HTR-8/SVneo (cell line): Measurements from ENCODE around the gene CCNL2.
"Not testable (repeated sequence)": the region's sequence is repeated elsewhere in the genome, so short reads cannot be mapped to it uniquely, and the experiment has no call there.

Experiments
- DNase-seq: peaks from one replicate; pipeline ENCODE4 v3.0.0; 2011; ENCODE audit warnings: low spot score, mixed read lengths; ENCODE audit not compliant: insufficient read length
- FAIRE-seq: peaks from 2 replicates; lab custom pipeline; 2011; peaks lifted over from hg19 to GRCh38; lab: Jason Lieb, UNC

Gene CCNL2

DNA sequence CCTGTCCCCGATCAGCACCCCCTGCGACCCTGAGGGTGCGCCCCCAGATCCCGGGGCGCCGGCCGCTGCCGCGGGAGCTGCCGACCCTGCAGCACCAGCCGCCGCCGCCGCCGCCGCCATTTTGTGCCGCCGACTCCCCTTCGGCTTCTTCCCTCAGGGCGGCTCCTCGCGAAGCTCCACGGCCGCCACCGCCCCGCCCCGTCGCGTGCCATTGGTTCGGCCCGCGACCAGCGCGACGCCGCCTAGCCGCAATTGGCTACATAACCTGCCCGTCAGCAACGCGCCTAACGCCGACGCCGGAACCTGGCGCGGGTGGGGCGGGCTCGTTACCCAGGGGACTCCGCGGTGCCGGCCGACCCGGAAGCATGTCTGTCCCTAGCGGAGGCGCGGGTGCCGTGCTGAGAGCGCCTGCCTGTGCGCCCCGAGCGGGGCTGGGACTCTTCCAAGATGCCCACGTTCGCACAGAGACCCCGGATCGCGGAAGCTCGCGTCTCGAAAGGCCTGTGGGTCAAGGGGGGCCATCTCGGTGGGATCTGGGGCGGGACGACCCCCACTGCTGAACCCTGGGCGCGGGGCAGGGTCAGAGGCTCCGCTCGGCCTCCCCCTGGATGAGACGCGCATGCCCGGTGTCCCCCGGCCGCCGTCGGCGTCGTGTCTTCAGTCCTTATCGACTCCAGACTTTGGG lies at the start of gene CCNL2:
Gene CCNL2 (minus strand): TSS at position 149 of the 685 bp plus-strand sequence. CDS start 29 bp downstream, at position 120.
- FAIRE-seq: peak; percentile 84

DNA sequence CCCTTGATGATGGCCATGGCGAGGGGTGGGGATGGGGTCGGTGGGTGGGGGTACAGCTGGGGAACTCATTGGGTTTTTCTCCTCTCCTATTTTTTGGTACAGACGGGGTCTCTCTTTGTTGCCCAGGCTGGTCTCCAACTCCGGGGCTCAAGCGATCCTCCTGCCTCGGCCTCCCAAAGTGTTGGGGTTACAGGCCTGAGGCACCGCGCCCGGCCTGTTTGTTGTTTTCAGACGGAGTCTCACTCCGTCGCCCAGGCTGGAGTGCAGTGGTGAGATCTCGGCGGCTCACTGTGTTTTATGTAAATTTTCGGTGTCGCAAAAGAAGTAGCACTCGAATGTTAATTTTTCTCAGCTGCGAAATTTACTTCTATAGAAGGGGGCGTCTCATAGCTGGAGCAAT lies 47.5 kb upstream of the CCNL2 start:
- not testable (repeated sequence) for FAIRE-seq, DNase-seq

More for the DNA sequence above, at the start of gene CCNL2:
- peak; percentile 96 for DNase-seq

DNA sequence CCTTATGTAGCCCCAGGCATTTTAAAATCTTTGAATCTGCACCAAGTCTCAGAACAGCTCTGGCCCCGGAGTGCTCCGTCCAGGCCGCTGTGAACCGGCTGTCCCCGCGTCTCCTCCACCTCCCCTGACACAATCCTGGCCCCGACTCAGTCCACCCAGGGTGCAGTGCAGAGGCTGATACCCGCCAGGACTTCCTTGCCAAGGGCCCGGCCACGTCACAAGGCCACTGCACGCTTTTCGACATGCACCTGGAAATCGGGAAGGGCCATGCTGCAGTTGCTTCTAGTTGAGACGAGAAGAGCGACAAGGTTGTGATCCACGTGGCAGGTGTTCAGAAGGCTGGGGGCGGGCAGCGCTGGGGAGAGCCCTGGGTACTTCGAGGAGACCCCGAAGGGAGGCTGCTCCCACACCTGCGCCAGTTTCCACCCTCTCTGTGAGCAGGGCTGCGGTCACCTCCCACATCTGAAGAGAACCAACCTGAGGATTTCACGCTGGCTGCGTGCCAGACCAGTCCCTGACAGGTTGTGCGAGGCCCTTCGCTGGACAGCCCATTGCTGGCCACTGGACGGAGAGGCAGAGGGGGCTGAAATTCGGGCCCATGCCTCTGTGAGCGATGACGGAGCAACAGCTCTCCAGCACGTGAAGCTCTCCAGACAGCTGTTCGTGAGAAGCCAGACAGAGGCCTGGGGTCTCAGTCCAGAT lies 43.1 kb upstream of the CCNL2 start:
- DNase-seq (no peak), FAIRE-seq (no peak)

DNA sequence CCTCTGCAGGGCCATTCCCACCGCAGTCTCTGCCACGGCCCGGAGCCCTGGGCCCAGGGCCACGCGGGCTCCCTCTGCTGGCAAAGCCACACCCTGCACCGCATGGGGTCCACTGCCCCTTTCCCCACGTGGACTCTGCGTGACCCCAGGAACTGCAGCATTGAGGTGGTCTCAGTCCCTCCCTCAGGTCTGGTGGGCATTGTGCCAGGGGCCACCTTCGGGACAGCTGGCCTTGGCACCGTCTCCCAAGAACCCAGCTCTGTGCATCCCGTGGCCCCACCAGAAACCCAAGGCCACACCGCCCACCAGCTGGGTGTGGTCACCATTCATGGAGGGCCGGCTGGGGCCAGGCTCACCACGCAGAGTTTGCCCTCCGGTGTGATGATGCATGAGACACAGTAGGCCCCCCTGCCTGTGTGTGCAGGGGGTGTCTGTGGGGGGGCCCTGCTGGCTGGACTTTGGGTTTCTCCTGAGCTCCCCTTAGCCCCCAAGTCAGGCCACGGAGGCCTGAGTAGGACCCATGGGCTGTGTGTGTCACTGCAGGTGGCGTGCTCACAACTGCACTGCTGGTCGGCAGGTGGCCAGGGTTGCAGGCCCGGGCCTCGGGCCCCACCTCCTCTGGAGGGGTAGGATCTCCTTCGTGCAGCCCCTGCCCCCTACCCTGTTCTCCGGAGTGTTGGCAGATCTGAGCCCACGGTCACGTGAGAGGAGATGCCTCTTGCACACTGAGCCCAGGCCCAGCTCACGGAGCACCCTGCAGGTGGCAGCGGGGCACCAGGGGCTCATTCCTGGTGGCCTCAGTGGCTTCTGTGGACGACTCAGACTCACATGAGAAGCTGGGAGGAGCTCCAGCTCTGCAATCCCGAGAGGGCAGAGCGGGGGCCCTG lies 42.1 kb upstream of the CCNL2 start:
- DNase-seq (peak; percentile 67), FAIRE-seq (no peak)

DNA sequence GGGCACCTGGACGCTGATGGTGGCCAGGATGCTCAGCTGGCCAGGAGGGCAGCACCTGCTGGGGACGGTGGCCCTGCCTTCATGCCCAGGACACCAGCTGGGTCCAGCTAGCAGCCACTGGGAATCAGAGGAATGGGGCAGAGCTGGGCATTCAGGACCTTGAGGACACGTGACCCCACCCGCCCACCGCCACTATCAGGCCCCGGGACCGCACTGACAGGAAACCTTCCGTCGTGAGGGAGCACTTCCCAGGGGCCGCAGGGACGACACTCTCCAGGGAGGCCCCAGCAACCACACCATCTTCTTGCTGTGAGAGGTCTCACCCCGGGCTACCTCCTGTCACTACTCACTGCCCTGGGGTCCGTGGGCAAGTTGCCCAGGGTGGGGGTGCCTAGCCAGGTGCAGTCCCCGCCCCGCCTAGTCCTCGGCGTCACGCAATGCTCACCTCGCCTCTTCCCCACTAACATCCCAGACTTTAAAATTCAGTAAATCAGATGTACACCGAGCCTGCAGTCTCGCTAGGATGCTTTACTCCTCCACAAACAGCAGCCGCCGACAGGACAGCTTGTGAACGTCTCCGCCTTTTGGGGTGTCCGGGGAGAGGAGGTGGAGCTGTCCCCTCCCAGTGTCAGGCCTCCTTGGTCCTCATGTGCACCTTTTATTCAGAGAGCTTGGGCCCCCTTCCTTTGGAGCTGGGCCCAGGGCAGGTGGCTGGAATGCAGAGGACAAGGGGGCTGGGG lies 41.3 kb upstream of the CCNL2 start:
- DNase-seq (no peak), FAIRE-seq (no peak)

DNA sequence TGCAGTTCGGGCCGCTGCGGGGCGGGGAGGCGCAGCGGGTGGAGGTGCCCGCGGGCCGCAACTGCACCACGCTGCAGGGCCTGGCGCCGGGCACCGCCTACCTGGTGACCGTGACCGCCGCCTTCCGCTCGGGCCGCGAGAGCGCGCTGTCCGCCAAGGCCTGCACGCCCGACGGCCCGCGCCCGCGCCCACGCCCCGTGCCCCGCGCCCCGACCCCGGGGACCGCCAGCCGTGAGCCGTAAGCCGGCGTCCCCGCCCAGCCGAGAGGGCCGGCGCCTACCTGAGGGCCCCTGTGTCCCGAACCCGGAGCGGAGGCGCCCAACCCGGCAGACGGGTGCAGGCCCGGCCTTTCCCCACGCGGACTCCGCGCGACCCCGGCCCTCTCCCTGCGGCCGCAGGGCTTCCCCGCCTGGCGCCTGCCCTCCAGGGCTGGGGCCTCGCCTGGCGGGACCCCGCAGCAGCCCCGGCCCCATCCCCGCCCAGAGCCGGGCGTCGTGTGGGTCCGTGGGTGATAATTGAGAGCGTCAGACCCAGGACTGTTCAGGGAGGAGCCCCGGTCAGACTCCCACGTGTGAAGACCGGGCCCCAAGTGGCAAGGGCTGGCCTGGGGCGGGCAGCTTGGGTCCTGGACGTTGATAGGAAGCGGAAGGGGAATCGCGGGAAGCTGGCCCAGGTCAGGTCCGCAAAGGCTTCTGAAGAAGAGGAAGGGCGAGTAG lies 40.6 kb upstream of the CCNL2 start:
- no peak for FAIRE-seq
- no peak for DNase-seq

DNA sequence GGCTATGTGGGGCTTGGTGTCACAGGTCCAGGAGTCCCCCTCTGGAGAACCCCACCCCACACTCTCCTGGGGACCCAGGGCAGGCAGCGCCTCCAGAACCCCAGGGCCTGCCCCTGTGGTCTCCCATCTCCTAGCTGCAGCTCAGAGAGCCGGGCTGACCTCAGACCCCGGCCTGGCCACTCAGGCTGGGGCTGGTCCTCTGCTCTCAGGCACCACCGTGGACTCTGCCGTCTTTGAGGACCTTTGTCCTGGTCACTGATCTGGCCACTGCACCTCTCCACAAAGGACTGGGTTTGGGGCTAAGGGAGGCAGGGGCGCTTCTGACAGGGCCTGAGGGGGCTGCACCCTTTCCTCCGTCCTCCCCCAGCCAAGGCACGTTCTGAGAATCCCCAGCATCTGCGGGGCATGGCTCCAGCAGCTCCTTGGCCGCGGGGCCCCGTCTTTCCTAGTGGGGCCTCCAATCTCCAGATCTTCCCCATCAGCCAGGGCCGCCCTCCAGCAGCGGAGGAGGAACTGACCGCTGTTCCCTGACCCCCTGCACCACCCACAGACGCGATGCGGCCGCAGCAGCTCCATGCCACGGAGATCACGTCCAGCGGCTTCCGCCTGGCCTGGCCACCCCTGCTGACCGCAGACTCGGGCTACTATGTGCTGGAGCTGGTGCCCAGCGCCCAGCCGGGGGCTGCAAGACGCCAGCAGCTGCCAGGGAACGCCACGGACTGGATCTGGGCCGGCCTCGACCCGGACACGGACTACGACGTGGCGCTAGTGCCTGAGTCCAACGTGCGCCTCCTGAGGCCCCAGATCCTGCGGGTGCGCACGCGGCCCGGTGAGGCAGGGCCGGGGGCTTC lies 39.6 kb upstream of the CCNL2 start:
- DNase-seq (no peak), FAIRE-seq (no peak)

DNA sequence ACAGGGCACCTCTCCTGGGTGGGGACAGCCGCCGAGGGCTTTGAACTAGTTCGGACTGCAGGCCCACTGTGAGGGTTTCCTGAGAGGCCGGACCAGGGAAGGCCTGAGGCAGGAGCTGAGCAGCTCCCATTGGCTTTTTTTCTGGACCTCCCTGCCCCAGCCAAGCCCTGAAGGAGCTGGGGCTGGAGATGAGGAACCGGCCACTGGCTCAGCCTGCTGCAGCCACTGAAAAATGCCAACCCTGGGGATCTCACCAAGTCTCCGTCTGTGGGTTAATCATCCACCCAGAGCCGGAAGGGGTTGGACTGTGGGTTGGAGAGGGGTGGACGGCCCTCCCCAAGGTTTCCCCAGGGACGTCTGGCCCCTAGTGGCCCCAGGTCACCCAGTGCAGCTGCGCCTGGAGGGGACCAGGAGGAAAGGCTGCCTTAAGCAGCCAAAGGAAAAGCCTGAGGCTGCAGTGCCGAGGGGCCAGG lies 38.8 kb upstream of the CCNL2 start:
- no peak for DNase-seq
- no peak for FAIRE-seq

DNA sequence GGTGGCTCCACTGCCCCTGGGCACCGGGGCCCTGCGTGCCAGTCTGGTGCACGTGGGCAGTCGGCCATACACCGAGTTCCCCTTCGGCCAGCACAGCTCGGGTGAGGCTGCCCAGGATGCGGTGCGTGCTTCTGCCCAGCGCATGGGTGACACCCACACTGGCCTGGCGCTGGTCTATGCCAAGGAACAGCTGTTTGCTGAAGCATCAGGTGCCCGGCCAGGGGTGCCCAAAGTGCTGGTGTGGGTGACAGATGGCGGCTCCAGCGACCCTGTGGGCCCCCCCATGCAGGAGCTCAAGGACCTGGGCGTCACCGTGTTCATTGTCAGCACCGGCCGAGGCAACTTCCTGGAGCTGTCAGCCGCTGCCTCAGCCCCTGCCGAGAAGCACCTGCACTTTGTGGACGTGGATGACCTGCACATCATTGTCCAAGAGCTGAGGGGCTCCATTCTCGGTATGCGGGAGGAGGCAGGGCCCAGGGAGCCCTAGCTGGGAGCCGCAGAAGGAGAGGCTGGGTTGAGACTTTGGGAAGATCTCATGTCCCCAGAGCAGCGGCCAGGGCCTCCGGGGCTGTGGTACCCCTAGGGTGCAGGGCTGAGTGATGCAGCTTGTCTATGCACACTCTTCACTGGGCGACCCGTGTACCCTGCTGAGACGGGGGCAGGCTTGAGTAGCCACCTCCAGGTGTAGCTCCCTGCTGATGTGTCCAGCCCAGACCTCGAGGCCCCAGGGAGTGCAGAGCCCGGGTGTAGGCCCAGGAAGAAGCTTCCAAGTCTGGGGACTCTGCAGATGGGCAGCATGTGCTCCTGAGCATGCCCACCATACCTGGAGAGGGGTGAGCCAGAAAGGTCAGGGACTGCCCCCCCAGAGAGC lies 38.1 kb upstream of the CCNL2 start:
- FAIRE-seq (no peak), DNase-seq (no peak)

DNA sequence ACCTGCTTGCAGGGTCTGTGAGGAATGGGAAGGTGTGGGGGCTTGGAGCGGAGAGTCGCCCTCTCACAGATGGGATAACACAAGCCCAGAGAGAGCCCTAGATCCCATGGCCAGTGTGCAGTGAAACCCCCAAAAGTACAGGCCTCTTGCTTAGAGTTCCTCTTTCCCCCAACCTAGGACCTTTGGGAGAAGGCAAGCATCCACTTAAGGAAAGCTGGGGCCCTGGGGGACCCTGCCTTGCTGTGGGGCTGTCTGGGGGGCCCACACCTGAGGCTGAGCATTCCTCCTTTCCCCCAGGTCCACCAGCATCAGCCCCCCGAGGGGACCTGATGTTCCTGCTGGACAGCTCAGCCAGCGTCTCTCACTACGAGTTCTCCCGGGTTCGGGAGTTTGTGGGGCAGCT lies 37.5 kb upstream of the CCNL2 start:
- DNase-seq (no peak), FAIRE-seq (no peak)

DNA sequence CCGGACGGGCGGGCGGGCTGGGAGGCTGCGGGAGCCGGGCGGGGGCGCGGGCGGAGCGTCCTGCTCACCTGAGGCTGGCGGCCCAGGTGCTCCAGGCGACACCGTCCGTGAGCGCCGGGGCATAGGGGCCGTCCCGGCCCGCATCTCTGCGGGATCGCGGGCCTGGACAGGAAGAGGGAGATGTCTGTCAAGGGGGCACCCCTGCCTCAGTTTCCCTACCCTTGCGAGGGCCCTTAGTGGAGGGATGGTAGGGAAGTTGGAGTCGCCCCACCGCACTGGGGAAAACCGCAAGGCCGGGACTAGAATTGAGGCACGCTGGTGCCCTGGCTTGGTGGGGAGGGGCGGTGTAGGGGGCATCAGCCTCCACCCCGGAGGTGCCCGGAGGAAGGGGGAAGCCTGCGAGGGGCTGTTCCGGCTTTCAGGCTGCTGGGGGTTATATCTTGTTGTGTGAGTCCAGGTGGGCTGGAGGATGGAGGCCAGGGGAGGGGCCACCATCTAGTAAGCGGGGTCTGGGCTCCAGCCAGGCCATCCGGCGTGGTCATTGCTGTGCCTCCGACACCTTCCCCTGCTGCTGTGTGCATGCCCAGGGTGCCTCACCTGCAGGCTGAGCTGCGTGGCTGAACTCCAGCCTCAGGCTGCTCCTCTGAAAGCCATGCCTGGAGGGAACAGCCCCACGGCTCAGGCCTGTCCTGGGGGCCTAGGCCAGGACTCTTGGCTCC lies 36.9 kb upstream of the CCNL2 start:
- FAIRE-seq (no peak), DNase-seq (no peak)

DNA sequence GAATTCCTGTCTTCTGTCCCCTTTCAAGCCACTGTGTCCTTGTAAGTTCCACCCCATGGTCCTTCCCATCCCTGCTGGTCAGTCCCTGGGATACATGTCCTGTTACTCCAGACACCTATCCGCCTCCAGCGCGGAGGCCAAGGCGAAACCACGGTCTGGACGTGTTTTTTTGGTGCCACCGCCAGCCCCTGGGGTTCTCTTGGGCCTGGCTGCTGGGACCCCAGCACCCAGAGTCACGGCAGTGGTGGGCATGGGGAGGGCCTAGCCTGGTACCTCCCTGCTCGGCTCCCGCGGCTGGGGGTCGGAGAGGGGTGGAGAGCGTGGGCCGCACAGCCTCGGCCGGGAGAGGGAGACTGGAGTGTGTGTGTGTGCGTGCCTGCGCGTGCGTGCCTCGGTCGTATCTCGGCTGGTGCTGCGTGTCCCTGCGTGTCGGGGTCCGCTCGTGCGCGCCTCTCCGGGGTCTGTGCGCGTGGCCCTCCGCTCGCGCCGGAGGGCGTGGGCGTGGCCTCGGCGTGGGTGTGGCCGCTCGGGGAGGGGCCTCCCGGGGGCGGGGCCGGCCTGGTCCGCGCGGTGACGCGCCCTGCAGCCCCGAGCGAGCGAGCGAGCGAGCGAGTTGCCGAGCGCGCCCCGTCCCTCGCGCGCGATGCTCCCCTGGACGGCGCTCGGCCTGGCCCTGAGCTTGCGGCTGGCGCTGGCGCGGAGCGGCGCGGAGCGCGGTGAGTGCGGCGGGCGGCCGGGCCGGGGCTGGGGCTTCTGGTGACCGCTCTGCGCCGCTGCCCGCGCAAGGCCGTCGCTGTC lies 36.2 kb upstream of the CCNL2 start, which contains the start of gene VWA1:
Gene VWA1 (plus strand): TSS at position 585 of the 798 bp plus-strand sequence. CDS start 59 bp downstream, at position 644.
- DNase-seq: peak; percentile 71
- FAIRE-seq: peak; percentile 92

DNA sequence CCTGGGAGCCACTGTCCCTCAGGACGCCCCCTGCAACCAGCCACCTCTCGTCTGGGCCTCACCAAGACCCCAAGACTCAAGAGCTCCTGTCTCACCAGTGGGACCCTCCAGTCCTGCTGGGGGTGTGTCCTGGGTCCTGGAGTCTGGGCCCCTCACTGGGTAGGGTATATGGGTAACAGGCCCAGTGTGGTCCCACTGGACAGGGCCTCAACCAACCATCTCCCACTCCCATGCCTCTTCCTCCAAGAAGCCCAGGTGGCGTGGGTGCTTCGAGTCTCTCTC lies 35.6 kb upstream of the CCNL2 start:
- DNase-seq: no peak
- no peak for FAIRE-seq

DNA sequence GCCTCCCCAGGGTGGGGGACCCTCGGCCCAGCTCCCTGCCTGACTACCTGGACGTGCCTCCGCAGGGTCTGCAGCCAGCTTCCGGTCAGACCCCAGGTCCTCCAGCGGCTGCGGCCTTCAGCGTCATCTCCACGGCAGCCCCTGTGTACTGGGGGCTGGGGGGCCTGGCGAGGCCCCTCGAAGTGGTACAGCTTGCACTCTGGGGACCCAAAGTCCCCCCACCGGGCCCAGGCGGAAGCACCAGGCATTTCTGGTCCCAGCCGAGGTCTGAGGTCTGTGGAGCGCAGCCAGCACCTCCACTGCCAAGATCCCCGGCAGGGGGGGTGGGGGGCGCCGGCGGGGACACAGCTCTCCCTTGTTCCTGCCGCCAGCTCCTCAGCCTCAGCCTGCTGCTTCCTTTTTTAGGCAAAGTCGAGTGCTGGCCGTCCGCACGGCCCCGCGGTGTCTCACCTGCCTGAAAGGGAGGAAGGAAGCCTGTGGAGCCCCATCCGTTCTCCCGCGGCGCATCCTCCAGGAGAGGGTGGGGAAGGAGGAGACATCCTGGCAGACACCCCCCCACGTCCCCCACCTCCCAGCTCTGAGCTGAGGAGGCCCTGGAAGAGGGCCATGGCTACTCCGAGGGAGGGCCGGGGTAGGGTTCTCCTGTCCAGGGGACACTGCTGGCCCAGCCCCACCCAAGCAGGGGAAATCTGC lies 35.1 kb upstream of the CCNL2 start:
- no peak for DNase-seq
- FAIRE-seq: no peak

DNA sequence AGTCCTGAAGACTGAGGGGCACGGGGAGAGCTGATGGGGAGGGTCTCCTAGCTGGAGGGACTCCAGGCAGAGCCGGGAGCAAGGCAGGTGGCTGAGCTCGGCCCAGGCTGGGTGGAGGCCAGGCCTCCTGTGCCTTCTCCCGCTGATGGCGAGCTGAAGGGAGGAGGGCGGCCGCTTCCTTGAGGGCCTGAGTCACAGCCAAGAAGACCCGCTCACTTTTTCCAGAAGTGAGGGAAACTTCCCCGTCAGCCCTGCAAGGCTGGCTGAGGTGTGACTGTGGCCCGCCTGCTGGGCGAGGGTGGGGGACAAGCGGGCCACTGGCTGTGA lies 34.6 kb upstream of the CCNL2 start:
- DNase-seq (no peak), FAIRE-seq (no peak)
